ENCODE data around the gene TAF11L14.
"Not testable (repeated sequence)": the region's sequence is repeated elsewhere in the genome, so short reads cannot be mapped to it uniquely, and the experiment has no call there.

Gene TAF11L14

DNA sequence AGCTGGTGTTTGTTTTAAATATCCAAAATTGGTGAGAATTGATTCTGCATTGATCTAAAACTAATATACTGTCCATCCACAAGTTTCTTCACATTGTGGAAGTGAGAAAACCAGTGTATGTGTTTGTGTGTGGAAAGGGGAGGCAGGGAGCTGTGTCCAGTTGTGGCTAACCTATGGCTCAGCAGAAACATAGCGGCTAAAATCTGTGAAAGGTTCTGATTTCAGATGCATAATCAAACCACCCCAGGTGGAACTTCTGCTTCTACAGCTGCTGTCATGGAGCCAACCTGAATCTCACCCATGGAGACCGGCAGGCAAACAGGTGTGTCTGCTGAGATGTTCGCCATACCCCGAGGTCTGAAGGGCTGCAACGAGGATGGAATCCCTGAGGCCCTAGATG is at the start of gene TAF11L14:
Gene TAF11L14 (plus strand): TSS at position 301 of the 400 bp plus-strand sequence.
- DNase-seq (ENCODE audit: low spot score) = no peak

DNA sequence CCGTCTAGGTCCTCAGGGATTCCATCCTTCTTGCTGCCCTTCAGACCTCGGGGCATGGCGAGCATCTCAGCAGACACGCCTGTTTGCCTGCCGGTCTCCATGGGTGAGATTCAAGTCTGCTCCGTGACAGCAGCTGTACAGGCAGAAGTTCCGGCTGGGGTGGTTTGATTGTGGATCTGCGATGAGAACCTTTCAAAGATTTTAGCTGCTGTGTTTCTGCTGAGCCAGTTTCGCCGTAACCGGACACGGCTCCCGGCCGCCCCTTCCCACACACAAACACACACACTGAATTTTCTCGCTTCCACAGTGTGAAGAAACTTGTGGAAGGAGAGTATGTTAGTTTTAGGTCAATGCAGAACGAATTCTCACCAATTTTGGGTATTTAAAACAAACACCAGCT is 48.6 kb upstream of the TAF11L14 start, which contains the start of gene TAF11L7:
Gene TAF11L7 (minus strand): TSS at position 101 of the 400 bp plus-strand sequence.
- DNase-seq (ENCODE audit: low spot score) = not testable (repeated sequence)

DNA sequence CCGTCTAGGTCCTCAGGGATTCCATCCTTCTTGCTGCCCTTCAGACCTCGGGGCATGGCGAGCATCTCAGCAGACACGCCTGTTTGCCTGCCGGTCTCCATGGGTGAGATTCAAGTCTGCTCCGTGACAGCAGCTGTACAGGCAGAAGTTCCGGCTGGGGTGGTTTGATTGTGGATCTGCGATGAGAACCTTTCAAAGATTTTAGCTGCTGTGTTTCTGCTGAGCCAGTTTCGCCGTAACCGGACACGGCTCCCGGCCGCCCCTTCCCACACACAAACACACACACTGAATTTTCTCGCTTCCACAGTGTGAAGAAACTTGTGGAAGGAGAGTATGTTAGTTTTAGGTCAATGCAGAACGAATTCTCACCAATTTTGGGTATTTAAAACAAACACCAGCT is 43.4 kb upstream of the TAF11L14 start, which contains the start of gene TAF11L8:
Gene TAF11L8 (minus strand): TSS at position 101 of the 400 bp plus-strand sequence.
- DNase-seq (ENCODE audit: low spot score) = not testable (repeated sequence)

DNA sequence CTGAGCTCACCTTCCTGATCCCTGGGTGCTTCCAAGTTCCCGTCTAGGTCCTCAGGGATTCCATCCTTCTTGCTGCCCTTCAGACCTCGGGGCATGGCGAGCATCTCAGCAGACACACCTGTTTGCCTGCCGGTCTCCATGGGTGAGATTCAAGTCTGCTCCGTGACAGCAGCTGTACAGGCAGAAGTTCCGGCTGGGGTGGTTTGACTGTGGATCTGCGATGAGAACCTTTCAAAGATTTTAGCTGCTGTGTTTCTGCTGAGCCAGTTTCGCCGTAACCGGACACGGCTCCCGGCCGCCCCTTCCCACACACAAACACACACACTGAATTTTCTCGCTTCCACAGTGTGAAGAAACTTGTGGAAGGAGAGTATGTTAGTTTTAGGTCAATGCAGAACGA is 40.0 kb upstream of the TAF11L14 start, which contains the start of gene TAF11L9:
Gene TAF11L9 (minus strand): TSS at position 140 of the 400 bp plus-strand sequence.
- DNase-seq (ENCODE audit: low spot score) = not testable (repeated sequence)

DNA sequence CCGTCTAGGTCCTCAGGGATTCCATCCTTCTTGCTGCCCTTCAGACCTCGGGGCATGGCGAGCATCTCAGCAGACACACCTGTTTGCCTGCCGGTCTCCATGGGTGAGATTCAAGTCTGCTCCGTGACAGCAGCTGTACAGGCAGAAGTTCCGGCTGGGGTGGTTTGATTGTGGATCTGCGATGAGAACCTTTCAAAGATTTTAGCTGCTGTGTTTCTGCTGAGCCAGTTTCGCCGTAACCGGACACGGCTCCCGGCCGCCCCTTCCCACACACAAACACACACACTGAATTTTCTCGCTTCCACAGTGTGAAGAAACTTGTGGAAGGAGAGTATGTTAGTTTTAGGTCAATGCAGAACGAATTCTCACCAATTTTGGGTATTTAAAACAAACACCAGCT is 36.5 kb upstream of the TAF11L14 start, which contains the start of gene TAF11L10:
Gene TAF11L10 (minus strand): TSS at position 101 of the 400 bp plus-strand sequence.
- not testable (repeated sequence) for DNase-seq (ENCODE audit: low spot score)

DNA sequence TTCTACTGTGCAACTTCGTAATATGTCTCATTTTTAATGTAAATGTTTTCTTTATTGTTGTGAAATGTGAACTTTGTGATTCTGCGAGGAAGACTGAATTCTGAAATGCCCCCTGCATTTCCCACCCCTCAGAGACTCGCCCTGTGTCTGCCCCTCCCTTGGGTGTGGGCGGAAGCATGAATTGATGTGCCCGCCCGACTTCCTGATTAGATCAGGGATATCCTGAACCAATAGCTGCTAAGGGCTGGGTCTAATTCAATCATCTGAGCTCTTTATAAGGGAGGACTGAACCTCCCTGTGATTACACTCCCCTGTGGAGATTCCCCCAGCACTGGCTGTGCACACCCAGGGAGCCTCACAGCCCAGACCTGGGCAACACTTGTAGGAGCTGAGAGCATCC is 30.4 kb upstream of the TAF11L14 start, which contains the start of gene TAF11L11:
Gene TAF11L11 (plus strand): TSS at position 304 of the 400 bp plus-strand sequence.
- DNase-seq (ENCODE audit: low spot score) = not testable (repeated sequence)

DNA sequence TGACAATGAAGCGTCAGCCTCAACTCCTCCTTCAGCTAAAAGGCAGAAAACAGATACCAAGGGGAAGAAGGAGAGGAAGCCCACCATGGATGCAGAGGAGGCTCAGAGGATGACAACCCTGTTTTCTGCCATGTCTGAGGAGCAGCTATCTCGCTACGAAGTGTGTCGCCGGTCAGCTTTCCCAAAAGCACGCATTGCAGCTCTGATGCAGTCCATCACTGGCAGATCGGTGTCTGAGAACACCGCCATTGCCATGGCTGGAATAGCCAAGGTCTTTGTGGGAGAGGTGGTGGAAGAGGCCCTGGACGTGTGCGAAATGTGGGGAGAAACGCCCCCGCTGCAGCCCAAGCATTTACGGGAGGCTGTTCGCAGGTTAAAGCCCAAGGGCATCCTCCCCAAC is 29.3 kb upstream of the TAF11L14 start:
- DNase-seq (ENCODE audit: low spot score) = no peak

DNA sequence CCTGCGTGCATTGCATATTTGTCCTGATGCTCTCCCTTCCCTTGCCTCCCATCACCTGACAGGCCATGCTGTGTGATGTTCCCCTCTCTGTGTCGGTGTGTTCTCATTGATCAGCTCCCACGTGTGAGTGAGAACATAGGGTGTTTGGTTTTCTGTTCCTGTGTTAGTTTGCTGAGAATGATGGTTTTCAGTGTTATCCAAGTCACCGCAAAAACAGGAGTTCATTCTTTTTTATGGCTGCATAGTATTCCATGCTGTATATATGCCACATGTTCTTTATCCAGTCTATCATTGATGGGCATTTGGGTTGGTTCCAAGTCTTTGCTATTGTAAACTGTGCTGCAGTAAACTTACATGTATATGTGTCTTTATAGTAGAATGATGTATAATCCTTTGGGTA is 26.8 kb upstream of the TAF11L14 start:
- DNase-seq (ENCODE audit: low spot score) = not testable (repeated sequence)

DNA sequence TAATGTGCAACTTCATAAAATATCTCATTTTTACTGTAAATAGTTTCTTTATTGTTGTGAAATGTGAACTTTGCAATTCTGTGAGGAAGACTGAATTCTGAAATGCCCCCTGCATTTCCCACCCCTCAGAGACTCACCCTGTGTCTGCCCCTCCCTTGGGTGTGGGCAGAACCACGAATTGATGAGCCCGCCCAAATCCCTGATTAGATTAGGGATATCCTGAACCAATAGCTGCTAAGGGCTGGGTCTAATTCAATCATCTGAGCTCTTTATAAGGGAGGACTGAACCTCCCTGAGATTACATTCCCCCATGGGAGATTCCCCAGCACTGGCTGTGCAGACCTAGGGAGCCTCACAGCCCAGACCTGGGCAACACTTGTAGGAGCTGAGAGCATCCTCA is 24.2 kb upstream of the TAF11L14 start, which contains the start of gene TAF11L12:
Gene TAF11L12 (plus strand): TSS at position 301 of the 400 bp plus-strand sequence.
- not testable (repeated sequence) for DNase-seq (ENCODE audit: low spot score)

DNA sequence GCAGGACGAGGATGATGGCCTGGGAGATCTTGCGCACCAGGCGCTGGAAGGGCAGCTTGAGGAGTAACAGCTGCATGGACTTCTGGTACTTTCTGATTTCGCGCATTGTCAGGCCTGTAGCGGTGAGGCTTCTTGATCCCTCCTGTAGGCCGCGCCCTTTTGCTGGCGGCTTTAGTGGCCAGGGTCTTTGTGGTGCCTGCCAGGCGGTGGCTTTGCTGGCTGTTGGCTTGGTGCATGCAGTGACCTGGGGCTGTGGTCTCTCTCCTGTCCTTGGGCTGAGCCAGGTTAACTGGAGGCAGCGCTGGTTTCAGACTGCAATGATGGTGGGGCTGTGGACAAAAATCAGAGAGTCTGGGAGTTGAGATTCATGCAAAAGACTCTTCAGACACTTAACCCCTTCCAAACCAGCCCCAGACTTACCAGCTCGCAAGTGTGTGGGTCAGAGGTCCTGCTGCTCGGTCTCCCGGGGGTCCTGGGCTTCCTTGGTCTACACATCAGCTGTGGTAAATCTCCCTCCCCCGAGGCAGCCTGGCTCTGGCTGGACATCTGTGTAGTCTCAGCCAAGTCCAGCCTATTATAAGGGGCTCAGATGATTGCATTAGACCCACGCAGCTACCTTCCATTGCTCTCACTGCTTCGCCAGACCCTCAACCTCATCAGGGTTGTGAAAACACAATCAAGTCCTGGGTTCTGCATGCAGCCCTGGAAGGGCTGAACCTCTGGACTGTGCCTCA is 19.2 kb upstream of the TAF11L14 start:
- no peak for DNase-seq (ENCODE audit: low spot score)

DNA sequence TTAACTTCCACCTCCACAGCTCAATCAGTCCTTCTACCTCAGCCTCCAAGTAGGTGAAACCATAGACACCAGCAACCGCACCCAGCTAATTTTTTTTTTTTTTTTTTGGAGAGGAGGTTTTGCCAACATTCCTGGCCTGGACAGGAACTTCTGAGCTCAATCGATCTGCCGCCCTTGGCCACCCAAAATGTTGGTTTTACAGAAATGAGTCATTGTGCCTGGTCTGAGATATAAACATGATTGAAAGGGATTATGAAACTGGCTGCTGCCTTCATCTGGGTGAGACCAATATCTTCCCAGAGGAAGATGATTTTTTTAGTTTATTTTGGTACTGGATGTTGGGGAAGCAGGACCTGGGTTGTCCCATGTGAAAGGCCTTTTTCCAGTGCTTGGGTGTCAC is 14.9 kb upstream of the TAF11L14 start:
- DNase-seq (ENCODE audit: low spot score) = no peak

DNA sequence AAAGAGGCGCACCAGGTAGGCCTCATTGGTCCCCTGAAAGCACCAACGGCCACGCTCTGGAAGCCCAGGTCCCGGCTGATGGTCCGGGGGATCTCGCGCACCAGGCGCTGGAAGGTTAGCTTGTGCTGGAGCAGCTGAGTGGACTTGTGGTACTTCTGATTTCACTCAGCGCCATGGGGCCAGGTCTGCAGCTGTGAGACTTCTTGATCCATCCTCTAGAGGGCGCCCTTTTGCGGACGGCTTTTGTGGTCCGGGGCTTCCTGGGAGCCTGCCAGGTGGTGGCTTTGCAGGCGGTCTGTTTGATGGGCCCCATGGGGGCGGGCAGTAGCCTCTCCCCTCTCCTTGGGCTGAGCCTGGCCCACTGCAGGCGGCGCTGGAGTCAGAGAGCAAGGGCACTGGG is 13.6 kb upstream of the TAF11L14 start:
- DNase-seq (ENCODE audit: low spot score) = no peak

DNA sequence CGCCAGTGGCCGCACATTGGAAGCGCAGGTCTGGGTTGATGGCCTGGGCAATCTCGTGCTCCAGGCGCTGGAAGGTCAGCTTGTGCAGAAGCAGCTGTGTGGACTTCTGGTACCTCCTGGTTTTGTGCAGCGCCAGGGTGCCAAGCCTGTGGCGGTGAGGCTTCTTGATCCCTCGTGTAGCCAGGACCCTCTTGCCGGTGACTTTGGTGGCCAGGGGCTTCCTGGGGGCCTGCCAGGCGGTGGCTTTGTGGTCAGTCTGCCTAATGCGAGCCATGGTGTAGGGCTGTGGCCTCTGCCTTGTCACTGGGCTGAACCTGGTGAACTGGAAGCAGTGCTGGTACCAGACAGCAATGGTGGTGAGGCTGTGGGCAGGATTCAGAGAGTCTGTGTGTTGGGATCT is 8.6 kb upstream of the TAF11L14 start:
- no peak for DNase-seq (ENCODE audit: low spot score)

DNA sequence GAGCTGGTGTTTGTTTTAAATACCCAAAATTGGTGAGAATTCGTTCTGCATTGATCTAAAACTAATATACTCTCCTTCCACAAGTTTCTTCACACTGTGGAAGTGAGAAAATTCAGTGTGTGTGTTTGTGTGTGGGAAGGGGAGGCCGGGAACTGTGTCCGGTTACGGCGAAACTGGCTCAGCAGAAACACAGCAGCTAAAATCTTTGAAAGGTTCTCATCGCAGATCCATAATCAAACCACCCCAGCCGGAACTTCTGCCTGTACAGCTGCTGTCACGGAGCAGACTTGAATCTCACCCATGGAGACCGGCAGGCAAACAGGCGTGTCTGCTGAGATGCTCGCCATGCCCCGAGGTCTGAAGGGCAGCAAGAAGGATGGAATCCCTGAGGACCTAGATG is 2.5 kb upstream of the TAF11L14 start, which contains the start of gene TAF11L13:
Gene TAF11L13 (plus strand): TSS at position 301 of the 400 bp plus-strand sequence.
- DNase-seq (ENCODE audit: low spot score) = not testable (repeated sequence)

DNA sequence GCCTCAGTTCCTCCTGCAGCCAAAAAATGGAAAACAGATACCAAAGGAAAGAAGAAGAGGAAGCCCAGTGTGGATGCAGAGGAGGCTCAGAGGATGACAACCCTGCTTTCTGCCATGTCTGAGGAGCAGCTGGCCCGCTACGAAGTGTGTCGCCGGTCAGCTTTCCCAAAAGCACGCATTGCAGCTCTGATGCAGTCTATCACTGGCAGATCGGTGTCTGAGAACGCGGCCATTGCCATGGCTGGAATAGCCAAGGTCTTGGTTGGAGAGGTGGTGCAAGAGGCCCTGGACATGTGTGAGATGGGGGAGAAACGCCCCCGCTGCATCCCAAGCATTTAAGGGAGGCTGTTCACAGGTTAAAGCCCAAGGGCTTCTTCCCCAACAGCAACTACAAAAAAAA is 15.0 kb downstream of the TAF11L14 start:
- not testable (repeated sequence) for DNase-seq (ENCODE audit: low spot score)

DNA sequence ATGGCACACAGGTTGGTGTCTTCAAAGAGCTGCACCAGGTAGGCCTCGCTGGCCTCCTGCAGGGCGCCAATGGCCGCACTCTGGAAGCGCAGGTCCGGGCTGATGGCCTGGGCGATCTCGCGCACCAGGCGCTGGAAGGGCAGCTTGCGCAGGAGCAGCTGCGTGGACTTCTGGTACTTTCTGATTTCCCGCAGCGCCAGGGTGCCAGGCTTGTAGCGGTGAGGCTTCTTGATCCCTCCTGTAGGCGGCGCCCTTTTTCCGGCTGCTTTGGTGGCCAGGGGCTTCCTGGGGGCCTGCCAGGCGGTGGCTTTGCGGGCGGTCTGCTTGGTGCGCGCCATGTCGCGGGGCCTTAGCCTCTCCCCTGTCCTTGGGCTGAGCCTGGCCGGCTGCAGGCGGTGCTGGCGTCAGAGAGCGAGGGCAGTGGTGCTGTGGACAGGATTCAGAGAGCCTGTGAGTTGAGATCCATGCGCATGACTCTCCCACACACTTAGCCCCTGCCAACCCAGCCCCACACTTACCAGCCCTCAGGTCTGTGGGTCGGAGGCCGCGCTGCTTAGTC is 21.0 kb downstream of the TAF11L14 start:
- not testable (repeated sequence) for DNase-seq (ENCODE audit: low spot score)

DNA sequence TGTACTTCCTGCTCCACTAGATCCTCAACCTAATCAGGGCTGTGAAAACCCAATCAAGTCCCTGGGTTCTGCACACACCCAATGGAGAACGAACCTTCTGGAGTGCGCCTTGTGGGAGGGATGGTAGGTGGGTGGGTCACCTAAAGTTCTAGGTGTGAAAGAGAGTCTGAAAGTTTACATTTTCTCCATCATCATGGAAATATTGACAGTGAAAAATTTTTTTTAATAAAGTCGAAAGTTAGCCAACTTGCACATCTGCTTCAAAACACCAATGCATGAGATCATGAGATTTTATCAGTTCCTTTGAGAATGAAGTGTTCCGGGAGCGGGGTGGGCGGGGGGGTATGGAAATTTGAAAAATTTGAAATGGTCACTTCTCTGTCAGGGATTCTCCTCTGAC is 21.7 kb downstream of the TAF11L14 start:
- DNase-seq (ENCODE audit: low spot score) = no peak

DNA sequence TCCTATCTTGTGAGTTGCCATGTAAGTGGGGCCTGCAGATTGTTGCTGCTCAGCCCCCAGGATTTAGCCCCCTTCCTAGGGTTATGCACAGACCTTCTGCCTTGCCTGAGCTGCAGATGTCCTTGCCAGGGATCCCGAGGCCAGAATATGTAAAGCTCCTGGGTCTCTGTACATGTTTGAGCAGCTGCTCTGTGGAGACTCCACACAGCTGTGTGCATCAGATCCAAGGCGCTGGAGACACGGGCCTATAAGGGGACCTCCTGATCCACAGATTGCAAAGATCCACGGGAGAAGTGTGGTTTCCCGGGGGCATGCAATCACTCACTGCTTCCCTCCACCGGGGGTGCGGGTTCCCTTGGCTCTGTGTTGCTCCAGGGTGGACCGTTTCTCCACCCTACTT is 28.9 kb downstream of the TAF11L14 start:
- no peak for DNase-seq (ENCODE audit: low spot score)

DNA sequence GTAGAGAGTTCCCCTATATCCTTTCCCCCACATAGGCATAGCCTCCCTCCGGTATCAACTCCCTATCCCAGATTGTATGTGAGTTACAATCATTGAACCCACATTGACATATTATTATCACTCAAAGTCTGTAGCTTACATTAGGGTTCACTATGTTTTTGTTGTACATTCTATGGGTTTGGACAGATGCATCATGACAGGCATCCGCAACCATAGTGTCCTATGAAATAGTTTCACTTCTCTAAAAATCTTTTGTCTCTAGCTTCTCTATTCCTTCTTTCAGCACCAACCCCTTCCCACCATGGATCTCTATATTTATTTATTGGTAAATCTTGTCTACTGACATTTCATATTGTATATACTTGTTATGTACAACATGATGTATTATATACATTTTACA is 31.6 kb downstream of the TAF11L14 start:
- DNase-seq (ENCODE audit: low spot score) = no peak

DNA sequence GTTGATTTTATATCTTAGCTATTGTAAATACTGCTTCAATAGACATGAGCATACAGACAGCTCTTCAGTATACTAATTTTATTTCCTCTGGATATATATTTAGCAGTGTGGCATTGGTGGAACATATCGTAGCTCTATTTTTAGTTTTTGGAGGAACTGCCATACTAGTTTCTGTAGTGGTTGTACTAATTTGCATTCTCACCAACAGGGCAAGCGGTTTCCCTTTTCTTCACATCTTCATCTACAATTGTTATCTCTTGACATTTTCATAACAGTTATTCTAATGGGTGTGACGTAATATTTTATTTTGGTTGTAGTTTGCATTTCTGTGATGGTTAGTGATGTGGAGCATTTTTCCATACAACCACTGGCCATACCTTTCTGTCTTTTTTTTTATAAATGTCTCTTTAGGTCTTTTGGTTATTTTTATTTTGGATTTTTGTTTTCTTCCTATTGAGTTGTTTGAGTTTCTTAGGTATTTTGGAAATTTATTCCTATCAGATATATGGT is 32.5 kb downstream of the TAF11L14 start:
- DNase-seq (ENCODE audit: low spot score) = no peak

DNA sequence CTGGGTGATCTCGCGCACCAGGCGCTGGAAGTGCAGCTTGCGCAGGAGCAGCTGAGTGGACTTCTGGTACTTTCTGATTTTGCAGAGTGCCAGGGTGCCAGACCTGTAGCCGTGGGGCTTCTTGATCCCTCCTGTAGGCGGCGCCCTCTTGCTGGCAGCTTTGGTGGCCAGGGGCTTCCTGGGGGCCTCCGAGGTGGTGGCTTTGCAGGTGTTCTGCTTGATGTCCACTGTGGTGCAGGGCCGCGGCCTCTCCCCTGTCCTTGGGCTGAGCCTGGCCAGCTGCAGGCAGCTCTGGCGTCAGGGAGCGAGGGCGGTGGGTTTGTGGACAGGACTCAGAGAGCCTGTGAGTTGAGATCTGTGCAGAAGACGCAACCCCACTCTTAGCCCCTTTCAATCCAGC is 36.1 kb downstream of the TAF11L14 start:
- no peak for DNase-seq (ENCODE audit: low spot score)

DNA sequence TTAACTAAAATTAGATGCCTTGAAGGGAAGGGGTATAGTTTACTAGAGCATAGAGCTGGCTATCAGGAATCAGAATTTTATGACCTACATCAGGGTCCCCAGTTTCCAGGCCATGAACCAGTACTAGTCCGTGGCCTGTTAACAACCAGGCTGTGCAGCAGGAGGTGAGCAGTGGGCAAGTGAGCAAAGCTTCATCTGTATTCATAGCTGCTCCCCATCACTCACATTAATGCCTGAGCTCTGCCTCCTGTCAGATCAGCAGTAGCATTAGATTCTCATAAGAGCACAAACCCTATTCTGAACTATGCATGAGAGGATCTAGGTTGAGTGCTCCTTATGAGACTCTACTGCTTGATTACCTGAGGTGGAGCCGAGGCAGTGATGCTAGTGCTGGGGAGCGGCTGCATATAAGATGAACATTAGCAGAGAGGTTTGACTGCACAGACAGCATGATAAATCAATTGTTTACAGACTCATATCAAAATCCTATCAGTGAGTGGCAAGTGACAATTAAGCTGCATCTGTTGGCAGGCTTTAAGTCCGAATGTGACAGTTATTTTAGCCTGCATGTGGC is 44.6 kb downstream of the TAF11L14 start:
- no peak for DNase-seq (ENCODE audit: low spot score)
